ENCODE measurements around the gene C9. TPM values are rescaled to one million over a fixed set of nuclear protein-coding genes. Genes with fewer than 3 reads are reported as not detected.
"Not testable (repeated sequence)": the region's sequence is repeated elsewhere in the genome, so short reads cannot be mapped to it uniquely, and the experiment has no call there.

C9 gene
- total and polyA plus RNA-seq, 3 donors from 2014 or later = 0.16 to 0.95 (median 0.74) TPM

- H3K4me1 ChIP-seq = peaks cover 3% of the 10 kb centered on the region
- H3K27ac ChIP-seq = no peak overlapping the region
- no peak overlapping the region for H3K4me3 ChIP-seq
- no peak for DNase-seq
- WGBS, 2 donors = 87 to 88% methylated on average over 1 of the region's 1 CpG
- H3K36me3 ChIP-seq (ENCODE audit: low read depth, missing control alignments) = no peaks in the 10 kb centered on the region
- TF ChIP-seq POLR2A (IDR thresholded peaks at IDR 0.05) (no peak), CTCF (IDR thresholded peaks at IDR 0.05) (no peak)
- intact Hi-C loops (cut with DNase I; ENCODE audit: low total_unique reads) = no loop called here
- no peaks in the 10 kb centered on the region for H3K9me3 ChIP-seq
- no peaks in the 10 kb centered on the region for H3K27me3 ChIP-seq
These were observed 44.7 kb upstream of the C9 start for GRCh38 chr5:39409033-39409432.

GRCh38 chr5:39405083-39405843, 41.0 kb upstream of the C9 start:
- intact Hi-C loops (cut with DNase I; ENCODE audit: low total_unique reads) = no loop called here
- no peak overlapping the region for H3K27ac ChIP-seq
- DNase-seq = no peak

GRCh38 chr5:39403761-39404160, 39.5 kb upstream of the C9 start:
- H3K4me1 ChIP-seq = peaks cover 19% of the 10 kb centered on the region
- H3K27me3 ChIP-seq; intact Hi-C loops (cut with DNase I; ENCODE audit: low total_unique reads): not testable (repeated sequence)

More at GRCh38 chr5:39405083-39405843, 41.0 kb upstream of the C9 start:
- WGBS, 2 donors = 45 to 55% methylated on average over 5 of the region's 5 CpGs
- Histone ChIP-seq H3K27me3 (no peaks in the 10 kb centered on the region), H3K4me3 (no peak overlapping the region), H3K36me3 (ENCODE audit: low read depth, missing control alignments) (no peaks in the 10 kb centered on the region), H3K4me1 (peaks cover 16% of the 10 kb centered on the region), H3K9me3 (no peaks in the 10 kb centered on the region)
- TF ChIP-seq CTCF (IDR thresholded peaks at IDR 0.05) (no peak), POLR2A (IDR thresholded peaks at IDR 0.05) (no peak)

GRCh38 chr5:39402140-39402539, 37.8 kb upstream of the C9 start:
- H3K27me3 ChIP-seq; DNase-seq; H3K36me3 ChIP-seq (ENCODE audit: low read depth, missing control alignments); H3K4me3 ChIP-seq; intact Hi-C loops (cut with DNase I; ENCODE audit: low total_unique reads); H3K27ac ChIP-seq; H3K9me3 ChIP-seq: not testable (repeated sequence)
- H3K4me1 ChIP-seq = peaks cover 19% of the 10 kb centered on the region

More at GRCh38 chr5:39403761-39404160, 39.5 kb upstream of the C9 start:
- not testable (repeated sequence) for H3K36me3 ChIP-seq (ENCODE audit: low read depth, missing control alignments); H3K4me3 ChIP-seq; H3K27ac ChIP-seq; DNase-seq; H3K9me3 ChIP-seq
- 89 to 94% methylated on average over 3 of the region's 3 CpGs for WGBS, 2 donors

- Histone ChIP-seq H3K27ac (peak overlapping the region in 1 of 2 donors; percentile 70), H3K9me3 (no peaks in the 10 kb centered on the region), H3K36me3 (ENCODE audit: low read depth, missing control alignments) (no peaks in the 10 kb centered on the region), H3K4me3 (no peak overlapping the region), H3K27me3 (no peaks in the 10 kb centered on the region), H3K4me1 (peaks cover 19% of the 10 kb centered on the region)
- TF ChIP-seq POLR2A (IDR thresholded peaks at IDR 0.05) (no peak), CTCF (IDR thresholded peaks at IDR 0.05) (no peak)
- DNase-seq = no peak
- WGBS, 2 donors = 40 to 43% methylated on average over 5 of the region's 5 CpGs
- intact Hi-C loops (cut with DNase I; ENCODE audit: low total_unique reads) = no loop called here
These were observed 36.7 kb upstream of the C9 start for GRCh38 chr5:39400713-39401578.

Data from testis (tissue), 3 donors.